ENCODE measurements around the gene DIRAS3.

Gene DIRAS3

DNA sequence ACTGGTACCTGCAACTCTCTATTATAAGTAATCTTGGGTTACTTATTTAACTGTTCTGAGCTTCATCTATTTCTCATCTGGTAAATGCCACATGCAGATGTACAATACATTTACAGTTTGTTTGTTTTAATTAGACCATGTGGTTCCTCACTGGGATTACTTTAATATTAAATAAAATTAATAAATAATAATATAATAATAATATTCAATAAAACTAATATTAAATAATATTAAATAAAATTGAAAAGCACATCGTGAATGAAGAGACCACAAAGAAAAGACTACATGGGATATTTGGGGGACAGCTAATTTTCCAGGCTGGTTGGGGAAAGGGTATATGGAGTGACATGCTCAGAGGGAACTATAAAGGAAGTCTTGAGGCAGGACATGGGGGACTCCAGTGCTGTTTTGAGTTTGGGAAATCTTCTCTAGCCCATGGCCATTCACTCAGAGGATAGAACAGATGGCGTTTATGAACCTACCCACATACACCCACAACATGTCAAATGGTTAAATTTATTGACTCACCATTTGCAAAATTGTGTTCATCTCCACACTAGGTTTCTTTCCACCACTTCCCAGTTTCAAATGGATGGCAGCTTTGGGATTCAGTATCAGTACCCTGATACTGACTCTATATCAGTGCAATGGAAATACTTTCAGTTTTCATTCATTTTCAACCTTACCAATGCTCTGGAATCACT lies 25.6 kb downstream of the DIRAS3 start:
- no peaks in the 10 kb centered on the region for H3K36me3 ChIP-seq (replicated peaks; ENCODE audit: low read depth, low read length)
- H3K4me2 ChIP-seq (ENCODE audit: low read length), result no peak overlapping the region
- H2AFZ ChIP-seq (ENCODE audit: low read depth, low read length), result no peak overlapping the region
- H3K9ac ChIP-seq (ENCODE audit: low read length), result no peak overlapping the region
- H3K4me1 ChIP-seq (ENCODE audit: low read length), result no peaks in the 10 kb centered on the region
- no peaks in the 10 kb centered on the region for H4K20me1 ChIP-seq (ENCODE audit: insufficient read depth, low read length)
- H3K27ac ChIP-seq (ENCODE audit: low read length), result no peak overlapping the region
- TF ChIP-seq, protein P1, sequence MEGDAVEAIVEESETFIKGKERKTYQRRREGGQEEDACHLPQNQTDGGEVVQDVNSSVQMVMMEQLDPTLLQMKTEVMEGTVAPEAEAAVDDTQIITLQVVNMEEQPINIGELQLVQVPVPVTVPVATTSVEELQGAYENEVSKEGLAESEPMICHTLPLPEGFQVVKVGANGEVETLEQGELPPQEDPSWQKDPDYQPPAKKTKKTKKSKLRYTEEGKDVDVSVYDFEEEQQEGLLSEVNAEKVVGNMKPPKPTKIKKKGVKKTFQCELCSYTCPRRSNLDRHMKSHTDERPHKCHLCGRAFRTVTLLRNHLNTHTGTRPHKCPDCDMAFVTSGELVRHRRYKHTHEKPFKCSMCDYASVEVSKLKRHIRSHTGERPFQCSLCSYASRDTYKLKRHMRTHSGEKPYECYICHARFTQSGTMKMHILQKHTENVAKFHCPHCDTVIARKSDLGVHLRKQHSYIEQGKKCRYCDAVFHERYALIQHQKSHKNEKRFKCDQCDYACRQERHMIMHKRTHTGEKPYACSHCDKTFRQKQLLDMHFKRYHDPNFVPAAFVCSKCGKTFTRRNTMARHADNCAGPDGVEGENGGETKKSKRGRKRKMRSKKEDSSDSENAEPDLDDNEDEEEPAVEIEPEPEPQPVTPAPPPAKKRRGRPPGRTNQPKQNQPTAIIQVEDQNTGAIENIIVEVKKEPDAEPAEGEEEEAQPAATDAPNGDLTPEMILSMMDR (IDR thresholded peaks at IDR 0.05; ENCODE audit: low read depth, low read length), result no peak
- no peak for TF ChIP-seq EZH2phosphoT487 (IDR thresholded peaks at IDR 0.05; ENCODE audit: low read depth)
- H3K4me3 ChIP-seq (ENCODE audit: low read length), result no peak overlapping the region
- H3K79me2 ChIP-seq (ENCODE audit: low read length), result no peaks in the 10 kb centered on the region
- H3K27me3 ChIP-seq (ENCODE audit: low read depth, low read length), result no peaks in the 10 kb centered on the region
- H3K9me3 ChIP-seq (ENCODE audit: insufficient read depth, low read length), result no peaks in the 10 kb centered on the region

DNA sequence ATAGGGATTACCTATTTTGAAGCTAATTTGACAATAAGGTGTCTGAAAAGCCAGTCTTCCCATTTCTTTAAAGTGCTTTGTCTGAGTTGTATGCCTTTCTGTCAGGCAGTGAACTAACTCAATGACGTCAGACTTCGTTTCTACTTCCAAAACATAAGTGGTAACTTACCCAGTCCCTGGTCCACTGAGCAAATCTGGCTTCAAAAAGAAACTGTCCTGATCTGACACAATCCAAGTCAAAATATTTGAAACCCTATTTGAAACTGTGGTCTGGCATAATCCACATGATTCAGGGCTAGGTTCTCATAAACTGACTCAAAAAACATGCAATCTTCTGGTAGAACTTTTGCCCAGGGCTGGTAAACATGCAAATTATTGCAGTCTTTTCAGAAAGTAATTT lies 34.0 kb downstream of the DIRAS3 start:
- Histone ChIP-seq H3K9me3 (ENCODE audit: insufficient read depth, low read length) (no peaks in the 10 kb centered on the region), H4K20me1 (ENCODE audit: insufficient read depth, low read length) (no peaks in the 10 kb centered on the region), H3K4me1 (ENCODE audit: low read length) (no peaks in the 10 kb centered on the region), H3K4me3 (ENCODE audit: low read length) (no peak overlapping the region), H3K36me3 (replicated peaks; ENCODE audit: low read depth, low read length) (no peaks in the 10 kb centered on the region), H3K79me2 (ENCODE audit: low read length) (no peaks in the 10 kb centered on the region), H3K9ac (ENCODE audit: low read length) (no peak overlapping the region), H3K27ac (ENCODE audit: low read length) (no peak overlapping the region), H2AFZ (ENCODE audit: low read depth, low read length) (no peak overlapping the region), H3K27me3 (ENCODE audit: low read depth, low read length) (no peaks in the 10 kb centered on the region), H3K4me2 (ENCODE audit: low read length) (no peak overlapping the region)
- TF ChIP-seq, protein P1 (IDR thresholded peaks at IDR 0.05; ENCODE audit: low read depth, low read length), result no peak
- TF ChIP-seq EZH2phosphoT487 (IDR thresholded peaks at IDR 0.05; ENCODE audit: low read depth), result no peak

- Histone ChIP-seq H3K4me3 (ENCODE audit: low read length) (no peak overlapping the region), H3K27ac (ENCODE audit: low read length) (no peak overlapping the region), H3K4me1 (ENCODE audit: low read length) (no peaks in the 10 kb centered on the region), H3K79me2 (ENCODE audit: low read length) (no peaks in the 10 kb centered on the region), H2AFZ (ENCODE audit: low read depth, low read length) (no peak overlapping the region), H3K9me3 (ENCODE audit: insufficient read depth, low read length) (no peaks in the 10 kb centered on the region), H3K9ac (ENCODE audit: low read length) (no peak overlapping the region), H3K4me2 (ENCODE audit: low read length) (no peak overlapping the region), H3K36me3 (replicated peaks; ENCODE audit: low read depth, low read length) (no peaks in the 10 kb centered on the region), H3K27me3 (ENCODE audit: low read depth, low read length) (no peaks in the 10 kb centered on the region), H4K20me1 (ENCODE audit: insufficient read depth, low read length) (no peaks in the 10 kb centered on the region)
- TF ChIP-seq, protein P1 (IDR thresholded peaks at IDR 0.05; ENCODE audit: low read depth, low read length), result no peak
Observed at GRCh38 chr1:68015971-68016370, 34.5 kb downstream of the DIRAS3 start.

DNA sequence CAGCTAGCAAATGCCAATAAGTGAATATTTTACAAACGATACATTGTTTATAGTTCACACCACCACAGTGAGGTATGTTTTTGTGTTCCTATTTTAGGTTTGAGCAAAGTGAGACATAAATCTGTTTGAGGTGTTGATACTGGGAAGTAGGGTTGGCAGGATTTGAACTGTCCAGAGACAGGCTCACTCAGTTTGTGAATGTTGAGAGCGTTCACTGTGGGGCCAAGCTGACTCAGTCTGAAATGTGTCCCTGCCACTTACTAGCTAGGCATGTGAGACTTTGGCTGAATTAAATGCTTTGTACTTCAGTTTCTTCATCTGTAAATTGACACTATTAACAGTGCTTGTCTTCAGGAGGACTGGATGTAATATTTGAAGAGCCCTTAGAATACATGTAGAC lies 35.1 kb downstream of the DIRAS3 start:
- Histone ChIP-seq H3K27me3 (ENCODE audit: low read depth, low read length) (no peaks in the 10 kb centered on the region), H2AFZ (ENCODE audit: low read depth, low read length) (no peak overlapping the region), H3K9ac (ENCODE audit: low read length) (no peak overlapping the region), H4K20me1 (ENCODE audit: insufficient read depth, low read length) (no peaks in the 10 kb centered on the region), H3K4me2 (ENCODE audit: low read length) (no peak overlapping the region), H3K36me3 (replicated peaks; ENCODE audit: low read depth, low read length) (no peaks in the 10 kb centered on the region), H3K9me3 (ENCODE audit: insufficient read depth, low read length) (no peaks in the 10 kb centered on the region), H3K79me2 (ENCODE audit: low read length) (no peaks in the 10 kb centered on the region), H3K27ac (ENCODE audit: low read length) (no peak overlapping the region), H3K4me3 (ENCODE audit: low read length) (no peak overlapping the region), H3K4me1 (ENCODE audit: low read length) (no peaks in the 10 kb centered on the region)
- no peak for TF ChIP-seq EZH2phosphoT487 (IDR thresholded peaks at IDR 0.05; ENCODE audit: low read depth)
- TF ChIP-seq, protein P1 (IDR thresholded peaks at IDR 0.05; ENCODE audit: low read depth, low read length), result no peak
